K562 (cell line): Measurements from ENCODE around the gene CHTF8. TPM values are rescaled to one million over a fixed set of nuclear protein-coding genes. Genes with fewer than 3 reads are reported as not detected.

Source experiments
- CHD4 ChIP-seq: fragments of 200-600 bp; sonication (generic); IDR thresholded peaks from 3 replicates; pipeline ENCODE4 v1.6.1; 2012; ENCODE audit warnings: low read depth, mild to moderate bottlenecking, mixed read lengths, low read length, inconsistent platforms; ENCODE audit not compliant: insufficient read depth, insufficient replicate concordance, poor library complexity, severe bottlenecking
- CTBP1 ChIP-seq: fragments of 450-650 bp; IDR thresholded peaks from 2 replicates; pipeline ENCODE4 v1.6.1; 2016; ENCODE audit warnings: borderline replicate concordance
- E2F6 ChIP-seq, 2 experiments: IDR thresholded peaks; 2 replicates each; pipeline ENCODE4 v1.6.1; 2011; ENCODE audit warnings: borderline replicate concordance in 1 of 2, control low read depth in 1 of 2, low read depth in 1 of 2, low read length in 1 of 2, mild to moderate bottlenecking in 1 of 2, mixed read lengths in 1 of 2, moderate library complexity in 1 of 2; ENCODE audit not compliant: insufficient read depth in 1 of 2, insufficient read length in 1 of 2, poor library complexity in 1 of 2, severe bottlenecking in 1 of 2; ENCODE audit errors: extremely low read depth in 1 of 2
- GABPB2 ChIP-seq: fragments of 250-450 bp; sonication (Bioruptor Pico); conservative IDR thresholded peaks from 2 replicates; pipeline ENCODE4 v1.5.1; 2021; ENCODE audit warnings: mild to moderate bottlenecking
- GTF2A2 ChIP-seq: IDR thresholded peaks from 2 replicates; pipeline ENCODE4 v1.6.1; 2016; ENCODE audit warnings: mild to moderate bottlenecking, missing genetic modification characterization, missing compliant biosample characterization
- HDAC1 ChIP-seq, 2 experiments: fragments of 450-650 bp; IDR thresholded peaks; 2 replicates each; pipeline ENCODE4 v1.6.1; 2016 to 2017; ENCODE audit warnings: inconsistent platforms in 1 of 2, mild to moderate bottlenecking in 1 of 2, moderate library complexity in 1 of 2
- HNRNPUL1 ChIP-seq: fragments of 200-400 bp; formaldehyde crosslinking; IDR thresholded peaks from 2 replicates; pipeline ENCODE4 v1.6.1; 2017; ENCODE audit warnings: low read length
- IRF2 ChIP-seq: sonication (generic); formaldehyde crosslinking; IDR thresholded peaks from 2 replicates; pipeline ENCODE4 v1.8.1; 2022; ENCODE audit warnings: mild to moderate bottlenecking, missing genetic modification reagents
- MAX ChIP-seq: sonication (generic); formaldehyde crosslinking; IDR thresholded peaks from 2 replicates; pipeline ENCODE4 v1.9.0; 2022; ENCODE audit warnings: mild to moderate bottlenecking, missing genetic modification reagents
- RBM39 ChIP-seq: fragments of 200-400 bp; formaldehyde crosslinking; optimal IDR thresholded peaks from 2 replicates; pipeline ENCODE3; 2018; ENCODE audit warnings: low read depth, low read length
- SOX6 ChIP-seq: fragments of 450-650 bp; IDR thresholded peaks from 2 replicates; pipeline ENCODE4 v1.6.1; 2014; ENCODE audit warnings: mild to moderate bottlenecking
- ZNF407 ChIP-seq: fragments of 450-650 bp; IDR thresholded peaks from 2 replicates; pipeline ENCODE4 v1.6.1; 2016; ENCODE audit warnings: low read depth
- polyA plus RNA-seq, 8 experiments: library from polyadenylated mRNA; depleted of rRNA in 4 of 8; stranded (reverse) in 5 of 8; unstranded in 3 of 8; fragments of >200 nt; fragmentation: Nextera tagmentation in 2 of 8; fragmentation: Illumina TruSeq in 1 of 8; extraction: Ambion mirVana in 2 of 8; extraction: Trizol in 1 of 8; gene quantifications; 2 replicates each; pipeline versions ENCODE4 v1.2.1 to v1.2.3, GENCODE V29; 2011 to 2014; ENCODE audit warnings: inconsistent platforms in 1 of 8, missing spikeins in 1 of 8
- total RNA-seq, 7 experiments: library from RNA; depleted of rRNA in 6 of 7; stranded (reverse); fragments of >200 nt in 6 of 7; fragmentation: Illumina TruSeq in 2 of 7; extraction: Trizol in 2 of 7; gene quantifications; 2 replicates each; pipeline versions ENCODE4 v1.2.1 to v1.2.3, GENCODE V29; 2011 to 2021; ENCODE audit warnings: low replicate concordance in 1 of 7

The CHTF8 gene
- total and polyA plus RNA-seq, 9 of the 15 experiments (the other 6 are each of a cell fraction or from before 2014, with no cell fraction given) = 20.2 to 199 (median 108) TPM

GRCh38 chr16:69105501-69106361, 26.7 kb downstream of the CHTF8 start, which contains the start of gene HAS3 (continued):
- peak; percentile 14 to 87 for TF ChIP-seq E2F6 (IDR thresholded peaks at IDR 0.05; ENCODE audit: borderline replicate concordance in 1 of 2, extremely low read depth in 1 of 2, insufficient read depth in 1 of 2, insufficient read length in 1 of 2, low read depth in 1 of 2, low read length in 1 of 2, poor library complexity in 1 of 2, severe bottlenecking in 1 of 2)
- no peak for TF ChIP-seq GABPB2 (CRISPR knock-in tag)
- peak; percentile 64 for TF ChIP-seq CTBP1
- TF ChIP-seq CHD4 = no peak
- peak in 1 of 2 experiments; percentile 11; a peak in 1 of 4 replicates for TF ChIP-seq HDAC1 (IDR thresholded peaks at IDR 0.05)
- TF ChIP-seq GTF2A2 (tag) = no peak
- TF ChIP-seq IRF2 (CRISPR knock-in tag) = no peak
- TF ChIP-seq RBM39 = no peak
- TF ChIP-seq MAX = 0 out of 2 replicates have a peak, but pooled peaks have one; percentile 41
- no peak for TF ChIP-seq ZNF407
- no peak for TF ChIP-seq HNRNPUL1
- peak; percentile 28; the same call in 1 of the 2 replicates for TF ChIP-seq SOX6
